ENCODE measurements around the gene SMG7. TPM values are rescaled to one million over a fixed set of nuclear protein-coding genes. Genes with fewer than 3 reads are reported as not detected.

SMG7 gene
- total and polyA plus RNA-seq, 9 donors: 21.8 to 65.3 (median 47.2) TPM

DNA sequence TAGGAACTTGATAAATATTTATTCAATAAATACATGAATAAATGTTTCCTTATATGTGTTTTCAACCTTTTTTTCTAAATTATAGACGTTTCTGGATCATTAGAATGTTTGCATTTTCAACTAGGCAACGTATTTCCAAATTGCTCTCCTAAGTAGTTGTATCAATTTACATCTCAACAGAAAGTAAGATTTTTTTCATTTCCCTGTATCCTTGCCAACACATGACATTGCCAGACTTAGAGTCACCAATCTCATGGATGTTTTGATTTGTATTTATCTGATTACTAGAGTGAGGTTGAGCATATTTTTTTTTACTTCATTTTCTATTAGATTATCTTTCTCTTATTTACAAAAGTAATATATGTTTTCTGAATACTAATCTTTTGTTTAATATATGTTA lies 22.2 kb upstream of the SMG7 start:
- 20 to 38% (median 26%) methylated on average over 2 of the region's 2 CpGs for WGBS, 3 donors
- Histone ChIP-seq H3K4me3 (no peak overlapping the region), H3K27me3 (no peaks in the 10 kb centered on the region), H3K9me3 (no peaks in the 10 kb centered on the region), H3K4me1 (ENCODE audit: insufficient read depth) (no peaks in the 10 kb centered on the region), H3K36me3 (no peaks in the 10 kb centered on the region), H3K27ac (no peak overlapping the region)
- intact Hi-C loops (cut with DNase I): no loop called here
- DNase-seq: no peak
- TF ChIP-seq EP300 (IDR thresholded peaks at IDR 0.05): no peak
- TF ChIP-seq POLR2A (IDR thresholded peaks at IDR 0.05): no peak
- TF ChIP-seq, protein P1, sequence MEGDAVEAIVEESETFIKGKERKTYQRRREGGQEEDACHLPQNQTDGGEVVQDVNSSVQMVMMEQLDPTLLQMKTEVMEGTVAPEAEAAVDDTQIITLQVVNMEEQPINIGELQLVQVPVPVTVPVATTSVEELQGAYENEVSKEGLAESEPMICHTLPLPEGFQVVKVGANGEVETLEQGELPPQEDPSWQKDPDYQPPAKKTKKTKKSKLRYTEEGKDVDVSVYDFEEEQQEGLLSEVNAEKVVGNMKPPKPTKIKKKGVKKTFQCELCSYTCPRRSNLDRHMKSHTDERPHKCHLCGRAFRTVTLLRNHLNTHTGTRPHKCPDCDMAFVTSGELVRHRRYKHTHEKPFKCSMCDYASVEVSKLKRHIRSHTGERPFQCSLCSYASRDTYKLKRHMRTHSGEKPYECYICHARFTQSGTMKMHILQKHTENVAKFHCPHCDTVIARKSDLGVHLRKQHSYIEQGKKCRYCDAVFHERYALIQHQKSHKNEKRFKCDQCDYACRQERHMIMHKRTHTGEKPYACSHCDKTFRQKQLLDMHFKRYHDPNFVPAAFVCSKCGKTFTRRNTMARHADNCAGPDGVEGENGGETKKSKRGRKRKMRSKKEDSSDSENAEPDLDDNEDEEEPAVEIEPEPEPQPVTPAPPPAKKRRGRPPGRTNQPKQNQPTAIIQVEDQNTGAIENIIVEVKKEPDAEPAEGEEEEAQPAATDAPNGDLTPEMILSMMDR (IDR thresholded peaks at IDR 0.05): no peak

DNA sequence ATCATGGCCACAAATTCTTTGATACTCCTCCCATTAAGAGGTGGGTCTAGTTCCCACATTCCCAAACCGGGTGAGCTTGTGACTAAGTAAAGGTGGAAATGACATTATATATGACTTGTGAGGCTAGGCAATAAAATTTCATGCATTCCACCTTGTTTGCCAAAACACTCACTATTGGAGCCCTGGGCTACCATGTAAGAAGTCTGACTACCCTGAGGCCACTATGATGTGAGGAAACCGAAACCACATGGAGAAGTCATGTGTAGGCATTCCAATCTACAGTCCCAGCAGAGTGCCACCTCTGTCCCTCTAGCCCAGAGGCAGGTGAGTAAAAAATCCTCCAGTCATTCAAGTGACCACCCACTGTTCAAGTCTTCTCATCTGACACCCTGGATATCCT lies 17.9 kb upstream of the SMG7 start:
- no peaks in the 10 kb centered on the region for H3K4me1 ChIP-seq (ENCODE audit: insufficient read depth)
- no peaks in the 10 kb centered on the region for H3K27me3 ChIP-seq
- intact Hi-C loops (cut with DNase I): no loop called here
- H3K9me3 ChIP-seq: no peaks in the 10 kb centered on the region
- H3K36me3 ChIP-seq: no peaks in the 10 kb centered on the region
- no peak for TF ChIP-seq EP300 (IDR thresholded peaks at IDR 0.05)
- 60 to 71% (median 65%) methylated on average over 2 of the region's 2 CpGs for WGBS, 3 donors
- DNase-seq: no peak
- no peak overlapping the region for H3K27ac ChIP-seq
- no peak overlapping the region for H3K4me3 ChIP-seq

DNA sequence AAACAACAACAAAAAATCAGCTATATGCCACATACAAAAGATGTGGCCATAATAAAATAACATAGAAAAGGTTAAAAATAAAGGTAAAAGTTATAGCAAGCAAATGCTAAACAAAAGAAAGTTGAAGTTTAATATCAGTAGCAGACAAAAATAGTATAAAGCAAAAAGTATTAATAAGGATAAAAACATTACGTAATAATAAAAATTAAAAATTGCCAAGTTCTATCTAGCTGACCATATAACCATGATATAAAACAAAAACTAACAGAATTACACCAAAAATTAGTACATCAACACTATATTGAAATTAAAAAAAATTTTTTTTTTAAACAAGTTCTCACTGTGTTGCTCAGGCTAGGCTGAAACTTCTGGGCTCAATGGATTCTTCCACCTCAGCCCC lies 15.5 kb upstream of the SMG7 start:
- no peak for TF ChIP-seq POLR2A (IDR thresholded peaks at IDR 0.05)
- no peak for TF ChIP-seq EP300 (IDR thresholded peaks at IDR 0.05)
- TF ChIP-seq, protein P1 (IDR thresholded peaks at IDR 0.05): no peak
- Histone ChIP-seq H3K27ac (no peak overlapping the region), H3K27me3 (no peaks in the 10 kb centered on the region), H3K4me1 (ENCODE audit: insufficient read depth) (no peaks in the 10 kb centered on the region), H3K9me3 (no peaks in the 10 kb centered on the region), H3K36me3 (no peaks in the 10 kb centered on the region), H3K4me3 (no peak overlapping the region)
- no peak for DNase-seq
- 88 to 93% (median 91%) methylated on average over 1 of the region's 1 CpG for WGBS, 3 donors
- intact Hi-C loops (cut with DNase I): no loop called here

DNA sequence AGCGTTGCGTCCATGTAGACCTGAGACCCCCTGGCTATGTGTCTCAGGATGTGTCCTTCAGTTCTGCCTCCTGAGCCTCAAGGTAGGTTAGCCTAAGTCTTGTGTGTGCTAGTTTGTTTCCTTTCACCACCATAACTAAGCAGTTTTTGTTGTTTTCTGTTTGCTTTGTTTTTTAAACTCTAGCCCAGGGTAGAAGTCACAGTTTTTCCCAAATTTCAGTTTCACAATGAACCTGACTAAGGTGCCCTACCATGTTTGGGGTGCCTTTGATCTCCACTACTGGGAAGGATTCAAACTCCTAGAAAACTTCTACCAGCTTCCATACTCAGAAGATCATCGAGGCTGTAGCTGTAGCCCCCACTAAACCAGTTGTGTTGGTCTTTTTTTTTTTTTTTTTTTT lies 14.8 kb upstream of the SMG7 start:
- Histone ChIP-seq H3K4me1 (ENCODE audit: insufficient read depth) (no peaks in the 10 kb centered on the region), H3K36me3 (no peaks in the 10 kb centered on the region), H3K4me3 (no peak overlapping the region), H3K27ac (no peak overlapping the region), H3K9me3 (no peaks in the 10 kb centered on the region), H3K27me3 (no peaks in the 10 kb centered on the region)
- WGBS, 3 donors: 84 to 88% (median 84%) methylated on average over 3 of the region's 3 CpGs
- TF ChIP-seq EP300 (IDR thresholded peaks at IDR 0.05) (no peak), POLR2A (IDR thresholded peaks at IDR 0.05) (no peak)
- TF ChIP-seq, protein P1 (IDR thresholded peaks at IDR 0.05): no peak
- DNase-seq: no peak
- intact Hi-C loops (cut with DNase I): no loop called here

DNA sequence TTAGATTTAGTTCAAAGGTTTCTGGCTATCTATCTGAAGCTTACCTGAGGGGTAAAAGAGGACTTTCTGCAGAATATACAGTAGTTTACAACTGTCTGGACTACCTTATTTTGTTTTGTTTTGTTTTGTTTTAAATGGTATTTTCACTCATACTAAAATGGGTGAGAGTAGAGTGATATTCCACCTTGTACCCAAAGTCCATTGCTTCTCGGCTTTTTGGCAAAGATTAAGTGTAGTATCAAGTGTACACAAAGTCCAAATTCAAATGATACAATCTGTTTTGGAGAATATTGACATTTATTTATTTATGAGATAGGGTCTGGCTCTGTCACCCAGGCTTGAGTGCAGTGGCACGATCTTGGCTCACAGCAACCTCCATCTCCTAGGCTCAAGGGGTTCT lies 11.7 kb upstream of the SMG7 start:
- WGBS, 3 donors: 82 to 88% (median 84%) methylated on average over 2 of the region's 2 CpGs
- Histone ChIP-seq H3K4me3 (no peak overlapping the region), H3K27ac (no peak overlapping the region), H3K4me1 (ENCODE audit: insufficient read depth) (no peaks in the 10 kb centered on the region), H3K36me3 (no peaks in the 10 kb centered on the region), H3K27me3 (no peaks in the 10 kb centered on the region), H3K9me3 (no peaks in the 10 kb centered on the region)
- DNase-seq: no peak
- no peak for TF ChIP-seq POLR2A (IDR thresholded peaks at IDR 0.05)
- TF ChIP-seq, protein P1 (IDR thresholded peaks at IDR 0.05): no peak
- no peak for TF ChIP-seq EP300 (IDR thresholded peaks at IDR 0.05)
- intact Hi-C loops (cut with DNase I): no loop called here
